ENCODE measurements around the gene GLI1. TPM values are rescaled to one million over a fixed set of nuclear protein-coding genes. Genes with fewer than 3 reads are reported as not detected.
"Not testable (repeated sequence)": the region's sequence is repeated elsewhere in the genome, so short reads cannot be mapped to it uniquely, and the experiment has no call there.

GLI1 gene
- total and polyA plus RNA-seq, 7 donors, result 0.60 to 3.9 (median 1.5) TPM; not detected in 2

DNA sequence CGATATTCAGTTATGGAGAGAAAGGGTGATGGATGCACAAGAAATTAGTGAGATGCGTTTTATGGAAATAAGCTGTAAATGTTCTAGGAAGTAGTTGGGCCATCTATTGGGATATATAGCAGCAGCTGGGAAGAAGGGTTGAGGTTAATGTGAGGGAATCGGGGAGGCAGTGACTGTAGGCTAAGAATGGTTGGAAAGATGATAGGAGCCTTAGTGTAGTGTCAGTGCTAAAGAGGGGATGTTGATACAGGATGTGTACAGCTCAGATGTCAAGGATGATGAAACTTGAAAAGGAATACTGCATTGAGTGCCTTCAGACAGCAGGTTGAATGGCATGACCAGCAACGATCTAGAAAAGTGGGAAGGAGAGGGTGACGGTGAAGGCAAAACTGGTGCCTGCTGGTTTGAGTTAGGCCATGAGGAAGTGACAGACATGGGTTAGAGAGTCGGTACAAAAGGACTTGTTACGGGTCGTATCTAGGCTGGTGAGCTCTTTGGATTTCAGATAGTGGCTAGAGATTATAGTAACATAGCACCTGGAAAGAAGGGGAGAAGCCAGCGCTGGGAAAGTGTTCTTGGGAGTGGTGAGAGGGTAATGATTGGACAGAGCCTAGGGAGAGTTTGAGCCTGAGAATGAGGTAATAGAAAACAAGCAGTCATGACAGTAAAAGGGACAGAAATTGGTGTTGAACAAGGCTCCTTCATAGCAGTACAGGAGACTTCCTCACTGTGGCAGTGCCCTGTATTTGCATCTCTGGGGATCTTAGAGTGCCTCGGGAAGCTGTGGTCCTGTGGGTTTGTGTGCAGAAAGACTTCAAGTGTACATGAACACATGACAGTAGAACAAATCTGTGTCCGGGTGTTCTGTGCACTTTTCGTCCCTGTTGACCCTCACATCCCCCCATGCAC, 37.9 kb downstream of the GLI1 start:
- 92 to 93% methylated on average over 12 of the region's 12 CpGs for WGBS, 2 donors
- H3K4me1 ChIP-seq, result no peaks in the 10 kb centered on the region
- TF ChIP-seq POLR2AphosphoS5 (IDR thresholded peaks at IDR 0.05) (no peak), EP300 (IDR thresholded peaks at IDR 0.05) (no peak), POLR2A (IDR thresholded peaks at IDR 0.05) (no peak)
- TF ChIP-seq, protein P1, sequence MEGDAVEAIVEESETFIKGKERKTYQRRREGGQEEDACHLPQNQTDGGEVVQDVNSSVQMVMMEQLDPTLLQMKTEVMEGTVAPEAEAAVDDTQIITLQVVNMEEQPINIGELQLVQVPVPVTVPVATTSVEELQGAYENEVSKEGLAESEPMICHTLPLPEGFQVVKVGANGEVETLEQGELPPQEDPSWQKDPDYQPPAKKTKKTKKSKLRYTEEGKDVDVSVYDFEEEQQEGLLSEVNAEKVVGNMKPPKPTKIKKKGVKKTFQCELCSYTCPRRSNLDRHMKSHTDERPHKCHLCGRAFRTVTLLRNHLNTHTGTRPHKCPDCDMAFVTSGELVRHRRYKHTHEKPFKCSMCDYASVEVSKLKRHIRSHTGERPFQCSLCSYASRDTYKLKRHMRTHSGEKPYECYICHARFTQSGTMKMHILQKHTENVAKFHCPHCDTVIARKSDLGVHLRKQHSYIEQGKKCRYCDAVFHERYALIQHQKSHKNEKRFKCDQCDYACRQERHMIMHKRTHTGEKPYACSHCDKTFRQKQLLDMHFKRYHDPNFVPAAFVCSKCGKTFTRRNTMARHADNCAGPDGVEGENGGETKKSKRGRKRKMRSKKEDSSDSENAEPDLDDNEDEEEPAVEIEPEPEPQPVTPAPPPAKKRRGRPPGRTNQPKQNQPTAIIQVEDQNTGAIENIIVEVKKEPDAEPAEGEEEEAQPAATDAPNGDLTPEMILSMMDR (IDR thresholded peaks at IDR 0.05), result no peak
- H3K9me3 ChIP-seq, result no peaks in the 10 kb centered on the region
- H3K27me3 ChIP-seq, result no peaks in the 10 kb centered on the region
- no peak for DNase-seq
- intact Hi-C loops (cut with DNase I), result no loop called here
- H3K36me3 ChIP-seq, result peaks cover 24 to 85% (median 34%) of the 10 kb centered on the region in 4 donors
- no peak overlapping the region for H3K27ac ChIP-seq
- no peak overlapping the region for H3K4me3 ChIP-seq

DNA sequence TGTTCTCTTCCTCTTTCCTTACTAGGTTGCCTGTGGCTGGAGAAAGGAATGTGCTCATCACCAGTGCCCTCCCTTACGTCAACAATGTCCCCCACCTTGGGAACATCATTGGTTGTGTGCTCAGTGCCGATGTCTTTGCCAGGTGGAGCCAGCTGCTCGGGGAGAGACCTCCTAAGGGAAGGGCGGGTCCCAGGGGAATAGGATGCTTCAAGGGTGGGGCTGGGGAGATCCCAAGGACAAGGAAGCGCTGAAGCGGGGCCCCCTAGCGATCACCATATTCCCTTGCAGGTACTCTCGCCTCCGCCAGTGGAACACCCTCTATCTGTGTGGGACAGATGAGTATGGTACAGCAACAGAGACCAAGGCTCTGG, 38.5 kb downstream of the GLI1 start:
- intact Hi-C loops (cut with DNase I), result no loop called here
- no peak for DNase-seq
- H3K36me3 ChIP-seq, result peaks cover 24 to 85% (median 34%) of the 10 kb centered on the region in 4 donors
- no peaks in the 10 kb centered on the region for H3K9me3 ChIP-seq
- H3K27ac ChIP-seq, result no peak overlapping the region
- no peaks in the 10 kb centered on the region for H3K27me3 ChIP-seq
- no peak overlapping the region for H3K4me3 ChIP-seq
- H3K4me1 ChIP-seq, result no peaks in the 10 kb centered on the region
- TF ChIP-seq, protein P1 (IDR thresholded peaks at IDR 0.05), result no peak
- TF ChIP-seq EP300 (IDR thresholded peaks at IDR 0.05) (no peak), POLR2A (IDR thresholded peaks at IDR 0.05) (no peak), POLR2AphosphoS5 (IDR thresholded peaks at IDR 0.05) (no peak)
- 88 to 91% methylated on average over 9 of the region's 9 CpGs for WGBS, 2 donors

DNA sequence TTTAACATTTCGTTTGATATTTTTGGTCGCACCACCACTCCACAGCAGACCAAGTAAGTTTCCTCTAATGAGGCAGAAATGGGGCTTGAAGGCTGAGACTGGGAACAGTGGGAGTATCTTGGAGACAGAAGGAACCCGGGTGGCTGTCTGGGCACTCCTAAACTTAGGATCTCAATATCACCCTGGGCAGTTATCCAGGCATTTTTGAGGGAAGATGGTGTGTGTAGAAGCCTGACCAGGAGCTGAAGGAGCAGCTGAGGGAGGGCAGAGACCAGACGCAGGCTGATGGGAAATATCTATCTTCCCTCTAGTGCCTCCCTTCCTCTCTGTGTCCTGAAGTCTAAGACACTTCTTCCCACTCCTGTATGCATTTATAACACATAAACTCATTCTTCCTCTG, 39.0 kb downstream of the GLI1 start:
- 94 to 96% methylated on average over 4 of the region's 4 CpGs for WGBS, 2 donors
- H3K27ac ChIP-seq, result no peak overlapping the region
- no peaks in the 10 kb centered on the region for H3K27me3 ChIP-seq
- DNase-seq, result no peak
- intact Hi-C loops (cut with DNase I), result no loop called here
- H3K9me3 ChIP-seq, result no peaks in the 10 kb centered on the region
- H3K4me3 ChIP-seq, result no peak overlapping the region
- H3K36me3 ChIP-seq, result peaks cover 24 to 90% (median 34%) of the 10 kb centered on the region in 4 donors
- H3K4me1 ChIP-seq, result no peaks in the 10 kb centered on the region
- TF ChIP-seq POLR2AphosphoS5 (IDR thresholded peaks at IDR 0.05), result no peak
- no peak for TF ChIP-seq EP300 (IDR thresholded peaks at IDR 0.05)
- TF ChIP-seq, protein P1 (IDR thresholded peaks at IDR 0.05), result no peak
- no peak for TF ChIP-seq POLR2A (IDR thresholded peaks at IDR 0.05)

DNA sequence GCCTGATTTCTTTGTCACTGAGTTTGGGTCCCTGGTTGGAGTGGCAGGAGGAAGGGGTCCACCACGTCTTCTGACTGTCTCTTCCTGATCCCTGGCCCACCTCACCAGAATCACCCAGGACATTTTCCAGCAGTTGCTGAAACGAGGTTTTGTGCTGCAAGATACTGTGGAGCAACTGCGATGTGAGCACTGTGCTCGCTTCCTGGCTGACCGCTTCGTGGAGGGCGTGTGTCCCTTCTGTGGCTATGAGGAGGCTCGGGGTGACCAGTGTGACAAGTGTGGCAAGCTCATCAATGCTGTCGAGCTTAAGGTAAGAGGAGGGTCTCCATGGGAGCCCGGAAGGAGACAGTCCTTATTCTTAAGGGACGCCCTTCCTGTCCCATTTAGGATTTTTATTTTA, 40.6 kb downstream of the GLI1 start:
- DNase-seq, result no peak
- H3K4me1 ChIP-seq, result no peaks in the 10 kb centered on the region
- H3K4me3 ChIP-seq, result no peak overlapping the region
- H3K27me3 ChIP-seq, result no peaks in the 10 kb centered on the region
- no peaks in the 10 kb centered on the region for H3K9me3 ChIP-seq
- peaks cover 24 to 97% (median 47%) of the 10 kb centered on the region in 4 donors for H3K36me3 ChIP-seq
- WGBS, 2 donors, result 95 to 98% methylated on average over 11 of the region's 11 CpGs
- intact Hi-C loops (cut with DNase I), result no loop called here
- no peak overlapping the region for H3K27ac ChIP-seq
- TF ChIP-seq, protein P1 (IDR thresholded peaks at IDR 0.05), result no peak
- TF ChIP-seq POLR2AphosphoS5 (IDR thresholded peaks at IDR 0.05), result no peak
- TF ChIP-seq EP300 (IDR thresholded peaks at IDR 0.05), result no peak
- TF ChIP-seq POLR2A (IDR thresholded peaks at IDR 0.05), result no peak

DNA sequence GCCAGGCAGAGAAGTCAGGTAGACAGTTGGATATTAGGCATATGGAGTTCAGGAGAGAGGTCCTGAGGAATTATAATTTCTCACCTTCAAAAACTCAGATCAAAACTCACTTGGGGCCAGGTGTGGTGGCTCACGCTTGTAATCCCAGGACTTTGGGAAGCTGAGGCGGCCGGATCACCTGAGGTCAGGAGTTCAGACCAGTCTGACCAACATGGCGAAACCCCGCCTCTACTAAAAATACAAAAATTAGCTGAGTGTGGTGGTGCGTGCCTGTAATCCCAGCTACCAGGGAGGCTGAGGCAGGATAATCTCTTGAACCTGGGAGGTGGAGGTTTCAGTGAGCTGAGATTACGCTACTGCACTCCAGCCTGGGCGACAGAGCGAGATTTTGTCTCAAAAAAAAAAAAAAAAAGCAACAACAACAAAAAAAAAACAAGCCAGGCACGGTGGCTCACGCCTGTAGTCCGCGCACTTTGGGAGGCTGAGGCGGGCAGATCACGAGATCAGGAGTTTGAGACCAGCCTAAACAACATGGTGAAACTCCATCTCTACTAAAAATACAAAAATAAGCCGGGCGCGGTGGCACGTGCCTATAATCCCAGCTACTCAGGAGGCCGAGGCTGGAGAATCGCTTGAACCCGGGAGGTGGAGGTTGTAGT, 42.9 kb downstream of the GLI1 start:
- H3K27ac ChIP-seq; H3K27me3 ChIP-seq; intact Hi-C loops (cut with DNase I); H3K4me3 ChIP-seq; DNase-seq; H3K9me3 ChIP-seq; H3K4me1 ChIP-seq: not testable (repeated sequence)
- 97 to 98% methylated on average over 22 of the region's 22 CpGs for WGBS, 2 donors
- H3K36me3 ChIP-seq, result peaks cover 24 to 90% (median 57%) of the 10 kb centered on the region in 4 donors

DNA sequence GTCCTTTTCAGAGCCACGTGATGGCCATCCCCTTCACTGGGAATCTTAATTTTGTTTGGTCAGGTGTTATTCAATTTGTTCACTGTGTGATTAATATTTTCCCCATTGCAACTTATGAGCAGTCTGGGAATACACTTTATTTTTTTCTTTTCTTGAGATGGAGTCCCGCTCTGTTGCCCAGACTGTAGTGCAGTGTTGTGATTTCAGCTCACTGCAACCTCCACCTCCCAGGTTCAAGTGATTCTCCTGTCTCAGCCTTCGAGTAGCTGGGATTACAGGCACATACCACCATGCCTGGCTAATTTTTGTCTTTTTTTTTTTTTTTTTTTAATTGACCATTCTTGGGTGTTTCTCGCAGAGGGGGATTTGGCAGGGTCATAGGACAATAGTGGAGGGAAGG, 47.0 kb downstream of the GLI1 start:
- intact Hi-C loops (cut with DNase I); H3K9me3 ChIP-seq; H3K27me3 ChIP-seq; H3K4me1 ChIP-seq; H3K27ac ChIP-seq; DNase-seq; H3K4me3 ChIP-seq: not testable (repeated sequence)
- H3K36me3 ChIP-seq, result peaks cover 5 to 79% (median 36%) of the 10 kb centered on the region in 4 donors
- 95 to 98% methylated on average over 4 of the region's 4 CpGs for WGBS, 2 donors

DNA sequence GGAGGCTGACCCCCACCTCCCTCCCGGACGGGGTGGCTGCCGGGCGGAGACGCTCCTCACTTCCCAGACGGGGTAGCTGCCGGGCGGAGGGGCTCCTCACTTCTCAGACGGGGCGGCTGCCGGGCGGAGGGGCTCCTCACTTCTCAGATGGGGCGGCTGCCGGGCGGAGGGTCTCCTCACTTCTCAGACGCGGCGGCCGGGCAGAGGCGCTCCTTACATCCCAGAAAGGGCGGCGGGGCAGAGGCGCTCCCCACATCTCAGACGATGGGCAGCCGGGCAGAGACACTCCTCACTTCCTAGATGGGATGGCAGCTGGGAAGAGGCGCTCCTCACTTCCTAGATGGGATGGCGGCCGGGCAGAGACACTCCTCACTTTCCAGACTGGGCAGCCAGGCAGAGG, 48.2 kb downstream of the GLI1 start:
- DNase-seq; H3K27me3 ChIP-seq; H3K27ac ChIP-seq; intact Hi-C loops (cut with DNase I); H3K9me3 ChIP-seq; H3K4me3 ChIP-seq; H3K4me1 ChIP-seq: not testable (repeated sequence)
- peaks cover 16 to 80% (median 45%) of the 10 kb centered on the region in 4 donors for H3K36me3 ChIP-seq
- 96 to 98% methylated on average over 22 to 24 of the region's 28 CpGs for WGBS, 2 donors
